ENCODE measurements around the gene EMC1.

GRCh38 chr1:19222979-19223824 lies 28.1 kb downstream of the EMC1 start:
- TF ChIP-seq CTCF (IDR thresholded peaks at IDR 0.05): no peak
- TF ChIP-seq POLR2A (IDR thresholded peaks at IDR 0.05): no peak
